K562 (cell line): Measurements from ENCODE around the gene DNAJC1. TPM values are rescaled to one million over a fixed set of nuclear protein-coding genes. Genes with fewer than 3 reads are reported as not detected.

Source experiments
- ATAC-seq: fragments of 200-7000 bp; cut with Tn5 transposase; 3 replicates; pipeline ENCODE4 v1.9.1; 2020; ENCODE audit warnings: moderate library complexity
- BruUV-seq: library from RNA; stranded (reverse); fragments of 400-500 nt; replicated peaks from 2 replicates; lab custom pipeline; 2021; lab: Mats Ljungman, UMichigan
- CTCF ChIA-PET: fragments of 300-600 bp; formaldehyde crosslinking; extraction: SDS; loops from one replicate; lab custom pipeline; 2021; ENCODE audit warnings: low intra/inter-chr PET ratio; lab: Yijun Ruan, JAX
- POLR2A ChIA-PET: fragments of 300-600, 350-650 bp; sonication (Branson Sonifier 250); formaldehyde crosslinking; extraction: SDS; loops from one replicate; lab custom pipeline; 2021; ENCODE audit warnings: antibody characterized with exemption, inconsistent platforms; lab: Yijun Ruan, JAX
- DNase-seq, 4 experiments: peaks; one replicate each; pipeline versions ENCODE4 v3.0.0 to v3.0.0-alpha.2; 2011 to 2018; ENCODE audit warnings: low spot score in 3 of 4, mixed read lengths in 3 of 4; ENCODE audit errors: extremely low read depth in 1 of 4
- FAIRE-seq: peaks from 2 replicates; lab custom pipeline; 2011; peaks lifted over from hg19 to GRCh38; lab: Jason Lieb, UNC
- H2AFZ ChIP-seq: 2 replicates; pipeline ENCODE4 v1.6.0; 2011; ENCODE audit warnings: low read depth, low read length, control low read depth, inconsistent platforms
- H3K27ac ChIP-seq: fragments of 200-600 bp; 3 replicates; pipeline ENCODE4 v1.8.0; 2011; ENCODE audit warnings: low read depth, mild to moderate bottlenecking, control low read depth, inconsistent platforms, low read length, moderate library complexity, mixed read lengths; ENCODE audit errors: extremely low read depth
- H3K27me3 ChIP-seq, 2 experiments: fragments of 300-600 bp in 1 of 2; 2 replicates in 1 of 2; 3 replicates in 1 of 2; pipeline versions ENCODE4 v1.6.0 to v1.8.0; 2011; ENCODE audit warnings: inconsistent platforms in 2 of 2, low read length in 2 of 2, mild to moderate bottlenecking in 1 of 2, mixed read lengths in 1 of 2, moderate library complexity in 1 of 2; ENCODE audit not compliant: control insufficient read depth in 2 of 2, insufficient read depth in 2 of 2
- H3K36me3 ChIP-seq: fragments of 300-600 bp; 3 replicates; pipeline ENCODE4 v1.8.0; 2011; ENCODE audit warnings: mild to moderate bottlenecking, low read length, inconsistent platforms; ENCODE audit not compliant: control insufficient read depth, insufficient read depth
- H3K4me1 ChIP-seq, 2 experiments: fragments of 200-600 bp in 1 of 2; replicated peaks in 1 of 2; 2 replicates in 1 of 2; 3 replicates in 1 of 2; pipeline versions ENCODE4 v1.5.1 to v1.8.0; 2011; ENCODE audit warnings: inconsistent platforms in 2 of 2, low read length in 2 of 2, mild to moderate bottlenecking in 1 of 2, mixed read lengths in 1 of 2, moderate library complexity in 1 of 2; ENCODE audit not compliant: control insufficient read depth in 2 of 2, insufficient read depth in 2 of 2
- H3K4me2 ChIP-seq: 2 replicates; pipeline ENCODE4 v1.6.1; 2011; ENCODE audit warnings: low read length, control low read depth, inconsistent platforms, mixed read lengths; ENCODE audit not compliant: insufficient read depth
- H3K4me3 ChIP-seq: fragments of 200-600 bp; sonication (generic), shearing (Covaris generic); 2 replicates; pipeline ENCODE4 v1.5.1; 2016; ENCODE audit warnings: control low read depth, inconsistent platforms
- H3K79me2 ChIP-seq: fragments of 200-600 bp; 3 replicates; pipeline ENCODE4 v1.8.0; 2011; ENCODE audit warnings: low read length, inconsistent platforms; ENCODE audit not compliant: control insufficient read depth, insufficient read depth
- H3K9ac ChIP-seq, 2 experiments: 2 replicates each; pipeline versions ENCODE4 v1.6.0 to v1.6.1; 2011; ENCODE audit warnings: low read depth in 2 of 2, low read length in 2 of 2, control low read depth in 1 of 2, inconsistent platforms in 1 of 2, mild to moderate bottlenecking in 1 of 2, mixed read lengths in 1 of 2; ENCODE audit not compliant: insufficient read depth in 1 of 2
- H3K9me1 ChIP-seq: one replicate; pipeline ENCODE4 v1.6.0; 2011; ENCODE audit warnings: inconsistent platforms, mild to moderate bottlenecking, low read length, moderate library complexity; ENCODE audit not compliant: control insufficient read depth, insufficient read depth
- H3K9me3 ChIP-seq: replicated peaks from 2 replicates; pipeline ENCODE4 v1.5.1; 2011; ENCODE audit warnings: low read depth, low read length, inconsistent platforms; ENCODE audit not compliant: control insufficient read depth, insufficient read depth
- H4K20me1 ChIP-seq: replicated peaks from 2 replicates; pipeline ENCODE4 v1.6.1; 2011; ENCODE audit warnings: low read length, inconsistent platforms, mixed read lengths; ENCODE audit not compliant: control insufficient read depth, insufficient read depth
- FOXJ2 ChIP-seq: fragments of 200-800 bp; sonication (Bioruptor generic); IDR thresholded peaks from 2 replicates; pipeline ENCODE4 v1.6.1; 2016; ENCODE audit warnings: missing genetic modification characterization, missing compliant biosample characterization
- MCM3 ChIP-seq: fragments of 450-650 bp; IDR thresholded peaks from 2 replicates; pipeline ENCODE4 v1.6.1; 2016
- PHF20 ChIP-seq: fragments of 450-650 bp; IDR thresholded peaks from 2 replicates; pipeline ENCODE4 v1.6.1; 2018; ENCODE audit not compliant: partially characterized antibody
- RBM25 ChIP-seq: fragments of 200-400 bp; formaldehyde crosslinking; IDR thresholded peaks from 2 replicates; pipeline ENCODE4 v1.6.1; 2018; ENCODE audit warnings: low read length, low read depth, moderate library complexity; ENCODE audit not compliant: severe bottlenecking
- SOX6 ChIP-seq: fragments of 450-650 bp; IDR thresholded peaks from 2 replicates; pipeline ENCODE4 v1.6.1; 2014; ENCODE audit warnings: mild to moderate bottlenecking
- SRSF9 ChIP-seq: fragments of 200-400 bp; formaldehyde crosslinking; IDR thresholded peaks from 2 replicates; pipeline ENCODE4 v1.6.1; 2017; ENCODE audit warnings: low read depth, low read length, borderline replicate concordance
- TGIF2 ChIP-seq: sonication (generic); formaldehyde crosslinking; IDR thresholded peaks from 2 replicates; pipeline ENCODE4 v1.8.1; 2022; ENCODE audit warnings: mild to moderate bottlenecking, missing genetic modification reagents, moderate library complexity
- ZBTB5 ChIP-seq: fragments of 450-650 bp; IDR thresholded peaks from 2 replicates; pipeline ENCODE4 v1.6.1; 2017; ENCODE audit warnings: antibody characterized with exemption
- ZNF274 ChIP-seq: IDR thresholded peaks from 2 replicates; pipeline ENCODE4 v1.6.1; 2011; ENCODE audit warnings: low read depth, mild to moderate bottlenecking, low read length, moderate library complexity, borderline replicate concordance
- WGBS: fragments of 100-300 bp; shearing (Covaris generic); methylation state at CpG from one replicate; pipeline ENCODE4 v1.1.6; 2016; ENCODE audit warnings: low coverage, mixed read lengths; ENCODE audit not compliant: insufficient coverage; ENCODE audit errors: missing lambda C conversion rate; 5-methylcytosine and 5-hydroxymethylcytosine counted together
- in situ Hi-C: fragments of 300-500 bp; cut with MboI; formaldehyde crosslinking; loops from 4 replicates; pipeline ENCODE4 v1.15.0; 2018; ENCODE audit warnings: inconsistent platforms, mixed read lengths
- intact Hi-C: fragments of 100-400 bp; cut with micrococcal nuclease; formaldehyde crosslinking; loops from 2 replicates; pipeline ENCODE4 v1.14.2; 2022
- polyA plus RNA-seq, 8 experiments: library from polyadenylated mRNA; depleted of rRNA in 4 of 8; stranded (reverse) in 5 of 8; unstranded in 3 of 8; fragments of >200 nt; fragmentation: Nextera tagmentation in 2 of 8; fragmentation: Illumina TruSeq in 1 of 8; extraction: Ambion mirVana in 2 of 8; extraction: Trizol in 1 of 8; gene quantifications; 2 replicates each; pipeline versions ENCODE4 v1.2.1 to v1.2.3, GENCODE V29; 2011 to 2014; ENCODE audit warnings: inconsistent platforms in 1 of 8, missing spikeins in 1 of 8
- total RNA-seq, 7 experiments: library from RNA; depleted of rRNA in 6 of 7; stranded (reverse); fragments of >200 nt in 6 of 7; fragmentation: Illumina TruSeq in 2 of 7; extraction: Trizol in 2 of 7; gene quantifications; 2 replicates each; pipeline versions ENCODE4 v1.2.1 to v1.2.3, GENCODE V29; 2011 to 2021; ENCODE audit warnings: low replicate concordance in 1 of 7

Gene DNAJC1
- total and polyA plus RNA-seq, 9 of the 15 experiments (the other 6 are each of a cell fraction or from before 2014, with no cell fraction given) = 5.4 to 77.6 (median 40.3) TPM

GRCh38 chr10:21826725-21827124 lies 176.8 kb downstream of the DNAJC1 start:
- H3K9ac ChIP-seq = no peak overlapping the region
- FAIRE-seq = no peak
- peaks cover 0 to 2% of the 10 kb centered on the region in 2 experiments; a peak in 2 of 5 replicates for H3K4me1 ChIP-seq
- 97% methylated on average over 2 of the region's 2 CpGs for WGBS
- TF ChIP-seq FOXJ2 (tag) (no peak), ZBTB5 (no peak), PHF20 (no peak), SRSF9 (no peak), TGIF2 (CRISPR knock-in tag) (no peak), MCM3 (no peak), ZNF274 (peak; percentile 64), SOX6 (no peak), RBM25 (peak; percentile 35)
- TF ChIP-seq, all 486 proteins: peak for 2
- in situ Hi-C loops = no loop called here
- ChIA-PET CTCF (no interaction called here), POLR2A (interaction anchor here (0.5 kb wide), 1 partner anchor 973 kb away, joined by 3 read pairs; no protein-coding TSS in a partner anchor)
- no peak overlapping the region for H3K27ac ChIP-seq
- no peaks in the 10 kb centered on the region for H3K79me2 ChIP-seq
- no peaks in the 10 kb centered on the region for H3K9me1 ChIP-seq
- peaks cover 6% of the 10 kb centered on the region for H3K9me3 ChIP-seq
- no TSS peak for BruUV-seq
- H2AFZ ChIP-seq = no peak overlapping the region
- no peak for ATAC-seq
- H4K20me1 ChIP-seq = no peaks in the 10 kb centered on the region
- no peak for DNase-seq
- H3K4me3 ChIP-seq = no peak overlapping the region
- no peak overlapping the region for H3K4me2 ChIP-seq
- intact Hi-C loops = no loop called here
- H3K27me3 ChIP-seq = no peaks in the 10 kb centered on the region
- no peaks in the 10 kb centered on the region for H3K36me3 ChIP-seq
